Gastroesophageal sphincter (tissue), 4 donors: ENCODE results near the gene LDLRAD3. TPM values are rescaled to one million over a fixed set of nuclear protein-coding genes. Genes with fewer than 3 reads are reported as not detected.
A peak's percentile ranks its signal among the peaks of the same experiment; 100 is the strongest.

Source experiments
- ATAC-seq: fragments of 150-250 bp; one replicate; pipeline ENCODE4 v1.9.1; 2016; ENCODE audit warnings: mild to moderate bottlenecking, moderate library complexity
- H3K27ac ChIP-seq, 4 donors: fragments of 200-600 bp; sonication (generic) in 3 of 4; 1 replicate in 3 of 4; 2 replicates in 1 of 4; pipeline ENCODE4 v1.5.1; 2016 to 2019
- H3K27me3 ChIP-seq: fragments of 200-600 bp; sonication (generic); one replicate; pipeline ENCODE4 v1.5.1; 2019
- H3K36me3 ChIP-seq, 2 donors: fragments of 200-600 bp; sonication (generic); one replicate each; pipeline ENCODE4 v1.5.1; 2019; ENCODE audit warnings: control low read depth in 1 of 2
- H3K4me1 ChIP-seq, 3 donors: fragments of 200-600 bp; sonication (generic); 1 replicate in 2 of 3; 2 replicates in 1 of 3; pipeline ENCODE4 v1.5.1; 2016 to 2019; ENCODE audit warnings: control low read depth in 2 of 3
- H3K4me3 ChIP-seq, 2 donors: fragments of 200-600 bp; sonication (generic); one replicate each; pipeline ENCODE4 v1.5.1; 2019; ENCODE audit warnings: mild to moderate bottlenecking in 1 of 2, moderate library complexity in 1 of 2
- H3K9me3 ChIP-seq, 3 donors: fragments of 200-600 bp; sonication (generic); one replicate each; pipeline ENCODE4 v1.5.1; 2017 to 2019; ENCODE audit warnings: control low read depth in 2 of 3
- EP300 ChIP-seq: sonication (generic); formaldehyde crosslinking; IDR thresholded peaks from one replicate; pipeline ENCODE4 v1.6.1; 2017; ENCODE audit warnings: antibody characterized with exemption, mild to moderate bottlenecking
- POLR2A ChIP-seq, 2 donors: fragments of 450-650 bp; IDR thresholded peaks; one replicate each; pipeline ENCODE4 v1.6.1; 2017; ENCODE audit warnings: antibody characterized with exemption in 2 of 2, mild to moderate bottlenecking in 2 of 2, moderate library complexity in 1 of 2
- POLR2AphosphoS5 ChIP-seq: sonication (generic); formaldehyde crosslinking; IDR thresholded peaks from one replicate; pipeline ENCODE4 v1.6.1; 2017; ENCODE audit warnings: antibody characterized with exemption
- WGBS, 2 donors: methylation state at CpG; one replicate each; pipeline ENCODE4 v1.1.5; 2018; ENCODE audit warnings: low coverage in 1 of 2; 5-methylcytosine and 5-hydroxymethylcytosine counted together
- total RNA-seq, 4 donors: library from RNA; depleted of rRNA; stranded (reverse); fragments of >200 nt; gene quantifications; one replicate each; pipeline ENCODE4 v1.1.0, GENCODE V29; 2016
- TF ChIP-seq, protein P1 (sequence below), 4 experiments: fragments of 200-600 bp in 2 of 4; fragments of 450-650 bp in 2 of 4; sonication (generic) in 1 of 4; IDR thresholded peaks; one replicate each; pipeline ENCODE4 v1.5.1; 2017 to 2019; ENCODE audit warnings: antibody characterized with exemption in 4 of 4, mild to moderate bottlenecking in 2 of 4, moderate library complexity in 2 of 4

LDLRAD3 gene
- total RNA-seq, 4 donors from 2014 or later, result 4.0 to 8.9 (median 7.2) TPM

GRCh38 chr11:36222831-36223635, 279.2 kb downstream of the LDLRAD3 start:
- TF ChIP-seq POLR2AphosphoS5, result peak; percentile 58
- TF ChIP-seq, protein P1, sequence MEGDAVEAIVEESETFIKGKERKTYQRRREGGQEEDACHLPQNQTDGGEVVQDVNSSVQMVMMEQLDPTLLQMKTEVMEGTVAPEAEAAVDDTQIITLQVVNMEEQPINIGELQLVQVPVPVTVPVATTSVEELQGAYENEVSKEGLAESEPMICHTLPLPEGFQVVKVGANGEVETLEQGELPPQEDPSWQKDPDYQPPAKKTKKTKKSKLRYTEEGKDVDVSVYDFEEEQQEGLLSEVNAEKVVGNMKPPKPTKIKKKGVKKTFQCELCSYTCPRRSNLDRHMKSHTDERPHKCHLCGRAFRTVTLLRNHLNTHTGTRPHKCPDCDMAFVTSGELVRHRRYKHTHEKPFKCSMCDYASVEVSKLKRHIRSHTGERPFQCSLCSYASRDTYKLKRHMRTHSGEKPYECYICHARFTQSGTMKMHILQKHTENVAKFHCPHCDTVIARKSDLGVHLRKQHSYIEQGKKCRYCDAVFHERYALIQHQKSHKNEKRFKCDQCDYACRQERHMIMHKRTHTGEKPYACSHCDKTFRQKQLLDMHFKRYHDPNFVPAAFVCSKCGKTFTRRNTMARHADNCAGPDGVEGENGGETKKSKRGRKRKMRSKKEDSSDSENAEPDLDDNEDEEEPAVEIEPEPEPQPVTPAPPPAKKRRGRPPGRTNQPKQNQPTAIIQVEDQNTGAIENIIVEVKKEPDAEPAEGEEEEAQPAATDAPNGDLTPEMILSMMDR (IDR thresholded peaks at IDR 0.05), result no peak
- peak overlapping the region in 2 of 4 donors; percentile 3 to 53 for H3K27ac ChIP-seq

DNA sequence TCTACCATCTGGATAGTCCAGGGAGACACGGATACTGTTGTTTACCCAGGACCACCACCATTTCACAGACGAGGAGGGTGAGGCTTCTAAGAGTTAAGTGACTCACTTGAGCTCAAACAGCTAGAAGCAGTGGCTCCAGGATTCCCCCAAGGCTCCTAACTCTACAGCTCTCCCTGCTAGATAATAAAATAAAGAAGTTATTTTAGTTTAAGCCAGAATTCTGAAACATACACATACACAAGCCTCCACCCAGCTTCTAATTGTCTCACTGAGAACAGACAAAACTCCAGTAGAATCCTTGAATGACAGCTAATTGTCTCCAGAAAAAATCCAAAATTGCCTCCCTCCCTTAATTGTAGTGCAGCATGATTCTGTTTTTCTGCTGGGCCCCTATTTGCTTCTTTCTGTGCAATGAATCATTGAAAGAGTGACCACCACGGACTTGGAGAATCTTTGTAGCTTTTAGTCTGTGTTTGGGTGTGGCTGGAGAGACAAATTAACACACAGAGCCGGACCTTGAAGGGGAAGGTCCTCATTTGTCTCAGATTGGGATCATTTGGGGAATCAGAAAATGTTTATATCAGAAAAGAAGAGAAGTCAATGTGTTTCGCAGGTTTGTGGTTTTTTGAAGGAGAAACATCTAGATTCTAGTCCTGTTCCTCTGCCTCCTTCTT, 280.5 kb downstream of the LDLRAD3 start:
- Histone ChIP-seq H3K36me3 (no peaks in the 10 kb centered on the region), H3K4me3 (no peak overlapping the region), H3K27ac (no peak overlapping the region), H3K4me1 (peaks cover 0 to 15% (median 0%) of the 10 kb centered on the region in 3 donors), H3K9me3 (peaks cover 0 to 12% (median 0%) of the 10 kb centered on the region in 3 donors), H3K27me3 (no peaks in the 10 kb centered on the region)
- 83 to 85% methylated on average over 4 of the region's 5 CpGs for WGBS, 2 donors
- no peak for TF ChIP-seq EP300
- TF ChIP-seq POLR2AphosphoS5, result no peak
- no peak for TF ChIP-seq POLR2A (IDR thresholded peaks at IDR 0.05)
- TF ChIP-seq, protein P1 (IDR thresholded peaks at IDR 0.05), result no peak
- ATAC-seq, result no peak

More at GRCh38 chr11:36222831-36223635, 279.2 kb downstream of the LDLRAD3 start:
- H3K36me3 ChIP-seq, result no peaks in the 10 kb centered on the region
- peaks cover 0 to 15% (median 0%) of the 10 kb centered on the region in 3 donors for H3K4me1 ChIP-seq
- WGBS, 2 donors, result 26 to 36% methylated on average over 12 to 14 of the region's 14 CpGs
- H3K9me3 ChIP-seq, result peaks cover 0 to 12% (median 0%) of the 10 kb centered on the region in 3 donors
- no peak overlapping the region for H3K4me3 ChIP-seq
- peak; percentile 60 for ATAC-seq
- H3K27me3 ChIP-seq, result no peaks in the 10 kb centered on the region

- Histone ChIP-seq H3K4me1 (peaks cover 0 to 36% (median 0%) of the 10 kb centered on the region in 3 donors), H3K9me3 (no peaks in the 10 kb centered on the region), H3K27ac (no peak overlapping the region), H3K4me3 (no peak overlapping the region), H3K27me3 (no peaks in the 10 kb centered on the region), H3K36me3 (no peaks in the 10 kb centered on the region)
- ATAC-seq, result no peak
- no peak for TF ChIP-seq POLR2AphosphoS5
- no peak for TF ChIP-seq EP300
- no peak for TF ChIP-seq POLR2A (IDR thresholded peaks at IDR 0.05)
- TF ChIP-seq, protein P1 (IDR thresholded peaks at IDR 0.05), result no peak
- 100% methylated on average over 1 of the region's 15 CpGs for WGBS, 2 donors
These were observed 283.2 kb downstream of the LDLRAD3 start for GRCh38 chr11:36227044-36227443.

DNA sequence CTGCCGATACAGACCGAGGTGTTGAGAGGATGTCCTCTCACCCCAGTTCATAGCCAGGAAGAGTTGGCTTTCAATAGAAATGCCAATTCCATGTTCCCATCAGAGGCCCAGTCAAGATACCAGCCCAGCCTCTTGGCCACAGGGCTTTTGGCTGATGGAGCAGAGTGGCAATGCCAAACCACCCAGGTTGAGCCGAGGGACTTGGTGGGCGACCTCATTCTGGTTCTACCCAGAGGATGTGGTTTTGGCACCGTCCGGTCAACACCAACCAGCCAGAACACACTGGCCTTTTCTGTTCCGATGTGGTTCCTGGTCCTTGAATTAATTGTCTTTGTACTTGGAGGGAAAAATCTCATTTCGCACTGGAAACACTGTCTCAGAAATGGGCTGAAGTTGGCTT, 284.8 kb downstream of the LDLRAD3 start:
- TF ChIP-seq POLR2AphosphoS5, result no peak
- no peak for TF ChIP-seq EP300
- TF ChIP-seq POLR2A (IDR thresholded peaks at IDR 0.05), result no peak
- TF ChIP-seq, protein P1 (IDR thresholded peaks at IDR 0.05), result no peak
- H3K36me3 ChIP-seq, result no peaks in the 10 kb centered on the region

More for the DNA sequence above, 284.8 kb downstream of the LDLRAD3 start:
- no peaks in the 10 kb centered on the region for H3K27me3 ChIP-seq
- H3K9me3 ChIP-seq, result no peaks in the 10 kb centered on the region
- no peak overlapping the region for H3K27ac ChIP-seq
- ATAC-seq, result no peak
- H3K4me1 ChIP-seq, result peaks cover 0 to 22% (median 0%) of the 10 kb centered on the region in 3 donors
- H3K4me3 ChIP-seq, result no peak overlapping the region
- WGBS, 2 donors, result 86 to 100% methylated on average over 4 of the region's 8 CpGs
